Omental fat pad (tissue), 4 donors: ENCODE data around the gene PSMB2. TPM values are rescaled to one million over a fixed set of nuclear protein-coding genes. Genes with fewer than 3 reads are reported as not detected.
"Not testable (repeated sequence)": the region's sequence is repeated elsewhere in the genome, so short reads cannot be mapped to it uniquely, and the experiment has no call there.

Experiments used
- ATAC-seq: fragments of 150-250 bp; one replicate; pipeline ENCODE4 v1.9.1; 2016; ENCODE audit warnings: mild to moderate bottlenecking, moderate library complexity; ENCODE audit not compliant: low FRiP score
- DNase-seq: peaks from one replicate; pipeline ENCODE4 v3.0.0-alpha.2; 2019; ENCODE audit warnings: low spot score
- CTCF ChIP-seq, 3 donors: fragments of 450-650 bp; IDR thresholded peaks; one replicate each; pipeline ENCODE4 v1.5.1; 2016 to 2017; ENCODE audit warnings: antibody characterized with exemption in 3 of 3, mild to moderate bottlenecking in 3 of 3, moderate library complexity in 2 of 3
- total RNA-seq, 4 donors: library from RNA; depleted of rRNA; stranded (reverse); fragments of >200 nt; gene quantifications; one replicate each; pipeline ENCODE4 v1.1.0, GENCODE V29; 2016

The PSMB2 gene
- total RNA-seq, 4 donors from 2014 or later, result 31.4 to 39.9 (median 36.1) TPM

DNA sequence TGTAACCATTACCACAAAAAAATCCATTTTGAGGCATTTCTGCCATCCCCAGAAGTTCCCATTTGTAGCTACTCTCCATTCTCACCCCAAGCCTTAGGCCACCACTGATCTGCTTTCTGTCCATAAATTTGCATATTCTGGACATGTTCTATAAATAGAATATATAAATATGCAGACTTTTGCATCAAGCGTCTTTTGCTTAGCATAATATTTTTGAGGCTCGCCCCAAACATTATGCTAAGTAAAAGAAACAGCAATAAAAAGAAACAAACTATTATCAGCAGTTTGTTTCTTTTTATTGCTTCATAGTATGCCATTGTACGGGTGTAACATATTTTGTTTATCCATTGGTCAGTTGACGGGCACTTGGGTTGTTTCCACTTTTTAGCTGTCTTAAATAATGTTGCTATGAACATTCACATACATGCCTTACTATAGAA lies 60.4 kb downstream of the PSMB2 start:
- DNase-seq, result no peak
- no peak for ATAC-seq
- TF ChIP-seq CTCF (IDR thresholded peaks at IDR 0.05), result no peak

GRCh38 chr1:35577071-35577998 lies 64.0 kb downstream of the PSMB2 start:
- ATAC-seq (peak; percentile 28), DNase-seq (no peak)
- no peak for TF ChIP-seq CTCF (IDR thresholded peaks at IDR 0.05)

DNA sequence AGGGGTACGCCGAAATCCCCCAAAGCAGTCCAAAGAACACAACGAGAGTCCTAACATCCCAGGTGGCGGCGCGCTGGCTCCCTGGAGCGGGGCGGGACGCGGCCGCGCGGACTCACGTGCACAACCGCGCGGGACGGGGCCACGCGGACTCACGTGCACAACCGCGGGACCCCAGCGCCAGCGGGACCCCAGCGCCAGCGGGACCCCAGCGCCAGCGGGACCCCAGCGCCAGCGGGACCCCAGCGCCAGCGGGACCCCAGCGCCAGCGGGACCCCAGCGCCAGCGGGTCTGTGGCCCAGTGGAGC lies 64.6 kb downstream of the PSMB2 start:
- DNase-seq, result not testable (repeated sequence)

GRCh38 chr1:35576061-35576765 lies 65.1 kb downstream of the PSMB2 start:
- no peak for ATAC-seq
- DNase-seq, result no peak

More for the DNA sequence above, 64.6 kb downstream of the PSMB2 start:
- ATAC-seq, result not testable (repeated sequence)

DNA sequence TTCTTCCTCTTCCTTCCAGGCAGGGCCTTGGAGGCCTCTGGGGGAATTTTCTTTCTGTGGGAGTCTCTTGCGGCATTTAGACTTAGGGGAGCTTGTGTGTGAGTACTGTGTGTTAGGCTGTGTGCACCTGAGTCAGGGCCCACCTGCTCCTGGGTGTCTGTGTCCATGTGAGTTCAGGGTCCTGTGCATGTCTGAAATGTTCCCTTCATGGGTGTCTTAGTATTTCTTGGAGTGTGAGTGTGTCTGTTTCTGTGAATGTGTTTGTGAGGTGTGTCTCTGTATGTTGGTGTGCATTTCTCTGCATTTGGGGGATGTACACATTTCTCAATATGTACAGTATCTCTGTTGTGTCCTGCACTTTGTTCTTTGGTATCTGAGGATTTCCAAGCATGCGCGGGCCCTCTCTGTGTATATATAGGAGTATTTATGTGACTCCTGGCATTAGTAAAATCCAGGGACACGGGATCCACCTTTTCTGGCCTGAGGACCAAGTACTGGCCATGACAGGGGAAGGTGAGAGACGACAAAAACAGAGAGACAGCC lies 65.8 kb downstream of the PSMB2 start:
- ATAC-seq, result no peak
- no peak for TF ChIP-seq CTCF (IDR thresholded peaks at IDR 0.05)
- no peak for DNase-seq

More at GRCh38 chr1:35576061-35576765, 65.1 kb downstream of the PSMB2 start:
- no peak for TF ChIP-seq CTCF (IDR thresholded peaks at IDR 0.05)

- TF ChIP-seq CTCF (IDR thresholded peaks at IDR 0.05), result no peak
- no peak for DNase-seq
- ATAC-seq, result no peak
Measured at GRCh38 chr1:35574655-35575415, 66.5 kb downstream of the PSMB2 start.
